Left ventricle myocardium superior (tissue), 1 donor: Measurements from ENCODE around the gene ZBTB20. TPM values are rescaled to one million over a fixed set of nuclear protein-coding genes. Genes with fewer than 3 reads are reported as not detected.
A peak's percentile ranks its signal among the peaks of the same experiment; 100 is the strongest.

Source experiments
- ATAC-seq: fragments of 200-7000 bp; cut with Tn5 transposase; one replicate; pipeline ENCODE4 v1.9.1; 2020; ENCODE audit warnings: mild to moderate bottlenecking, moderate library complexity
- DNase-seq: peaks from one replicate; pipeline ENCODE4 v3.0.0-alpha.2; 2020
- intact Hi-C: fragments of 100-400 bp; cut with micrococcal nuclease; formaldehyde crosslinking; loops from one replicate; pipeline ENCODE4 v1.11.0; 2022
- microRNA-seq: library from miRNA; unstranded; fragments of <30 nt; microRNA quantifications from one replicate; pipeline ENCODE4 v1.2.0, GENCODE V29; 2020; ENCODE audit warnings: borderline number of aligned reads
- total RNA-seq: library from RNA; stranded (reverse); fragmentation: NEBNext Ultra II Directional; extraction: Animal tissue kit (Norgen Biotek cat#: 25700); gene quantifications from one replicate; pipeline ENCODE4 v1.2.1, GENCODE V29; 2021
- donor health status: DM: no; HTN: yes; CAD: no; lungs with severe emphysema.

Gene ZBTB20
- total RNA-seq, 1 donor from 2014 or later = 57.5 TPM

DNA sequence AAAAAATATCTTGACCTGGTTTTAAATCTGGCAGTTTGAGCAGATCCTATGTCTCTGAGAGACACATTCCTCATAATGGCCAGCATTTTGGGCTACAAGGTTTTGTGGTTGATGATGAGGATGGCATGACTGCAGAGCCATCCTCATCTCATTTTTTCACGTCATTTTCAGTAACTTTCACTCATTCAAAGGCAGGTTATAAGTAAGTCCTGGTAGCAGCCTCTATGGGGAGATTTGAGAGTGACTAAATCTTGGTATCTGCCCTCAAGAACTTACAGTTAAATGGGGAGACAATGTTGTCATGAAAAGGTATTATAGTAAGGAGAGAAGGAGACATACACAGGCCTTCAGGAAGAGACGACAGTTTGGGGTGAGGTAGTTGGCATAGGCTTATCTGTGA, 838.7 kb downstream of the ZBTB20 start:
- intact Hi-C loops = no loop called here
- ATAC-seq = no peak
- DNase-seq = no peak

GRCh38 chr3:114307832-114308231, 839.3 kb downstream of the ZBTB20 start:
- intact Hi-C loops = no loop called here
- no peak for DNase-seq

DNA sequence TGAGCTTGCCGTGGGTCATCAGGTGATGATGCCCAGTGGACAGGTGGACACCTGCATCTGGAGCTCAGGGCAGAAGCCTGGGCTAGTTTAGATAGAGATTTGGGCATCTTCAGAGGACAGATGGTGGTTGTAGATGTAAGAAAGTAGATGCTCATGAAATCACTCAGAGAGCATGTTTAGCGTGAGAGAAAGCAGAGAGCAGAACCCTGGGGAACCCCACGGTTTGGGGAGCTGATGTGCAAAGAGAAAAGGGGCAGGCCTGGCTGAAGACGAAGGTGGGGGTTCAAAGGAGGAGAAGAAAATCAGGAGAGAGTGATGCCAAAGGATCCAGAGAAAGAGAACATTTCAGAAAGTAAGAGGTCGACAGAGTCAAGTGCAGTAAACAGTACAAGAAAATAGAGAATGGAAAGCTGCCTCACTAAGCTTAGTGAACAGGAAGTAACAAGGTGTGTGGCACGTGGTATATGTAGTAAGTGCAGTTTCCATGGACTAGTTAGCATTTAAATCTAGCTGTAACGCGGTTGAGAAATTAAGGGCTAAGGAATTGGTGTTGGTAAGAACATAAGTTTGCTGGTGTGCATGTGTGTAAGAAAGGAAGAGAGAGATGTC, 839.8 kb downstream of the ZBTB20 start:
- intact Hi-C loops = no loop called here
- ATAC-seq = no peak

More at GRCh38 chr3:114307832-114308231, 839.3 kb downstream of the ZBTB20 start:
- no peak for ATAC-seq

GRCh38 chr3:114299941-114300624, 847.0 kb downstream of the ZBTB20 start:
- ATAC-seq (no peak), DNase-seq (no peak)
- intact Hi-C loops = no loop called here

More for the DNA sequence above, 839.8 kb downstream of the ZBTB20 start:
- DNase-seq = no peak

GRCh38 chr3:114299421-114299820, 847.7 kb downstream of the ZBTB20 start:
- ATAC-seq (peak; percentile 22), DNase-seq (no peak)
- intact Hi-C loops = no loop called here

- DNase-seq = no peak
- intact Hi-C loops = no loop called here
- ATAC-seq = no peak
Measured at GRCh38 chr3:114295946-114296345, 851.1 kb downstream of the ZBTB20 start.

DNA sequence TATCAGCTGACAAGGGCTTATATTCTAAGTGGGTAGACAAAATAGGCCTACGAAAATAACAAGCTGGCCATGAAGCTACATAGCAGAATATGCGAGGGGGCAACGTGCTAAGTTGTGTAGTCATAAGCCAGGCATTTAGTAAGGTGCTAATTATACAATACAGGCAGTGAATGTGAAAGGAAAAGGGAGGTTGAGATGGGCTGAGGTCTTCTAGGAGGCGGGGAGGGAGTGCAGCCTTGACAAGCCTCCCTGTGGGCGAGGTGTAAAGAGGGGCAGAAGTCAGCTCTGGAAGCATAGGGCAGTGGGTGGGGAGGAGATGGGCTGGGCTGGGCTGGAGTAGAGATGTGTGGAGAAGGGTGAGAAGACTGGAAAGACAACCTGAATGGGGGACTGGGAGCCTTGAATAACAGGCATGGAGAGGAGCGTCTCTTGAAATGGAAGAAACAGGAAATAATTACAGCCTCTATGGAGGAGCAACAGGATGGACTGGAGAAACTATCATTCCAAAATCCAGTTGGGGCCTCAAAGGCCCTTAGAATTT, 852.1 kb downstream of the ZBTB20 start:
- ATAC-seq (no peak), DNase-seq (no peak)
- intact Hi-C loops = no loop called here

GRCh38 chr3:114293838-114294535, 853.1 kb downstream of the ZBTB20 start, which contains the start of gene TIGIT:
Gene TIGIT (plus strand): TSS chr3:114294028. CDS start chr3:114294062, 34 bp downstream.
- DNase-seq (no peak), ATAC-seq (no peak)
- intact Hi-C loops = no loop called here

GRCh38 chr3:114290911-114291901, 855.9 kb downstream of the ZBTB20 start:
- intact Hi-C loops = no loop called here
- DNase-seq = peak; percentile 67

GRCh38 chr3:114286266-114286665, 860.8 kb downstream of the ZBTB20 start:
- DNase-seq (no peak), ATAC-seq (no peak)
- intact Hi-C loops = no loop called here

More at GRCh38 chr3:114290911-114291901, 855.9 kb downstream of the ZBTB20 start:
- peak; percentile 50 for ATAC-seq

DNA sequence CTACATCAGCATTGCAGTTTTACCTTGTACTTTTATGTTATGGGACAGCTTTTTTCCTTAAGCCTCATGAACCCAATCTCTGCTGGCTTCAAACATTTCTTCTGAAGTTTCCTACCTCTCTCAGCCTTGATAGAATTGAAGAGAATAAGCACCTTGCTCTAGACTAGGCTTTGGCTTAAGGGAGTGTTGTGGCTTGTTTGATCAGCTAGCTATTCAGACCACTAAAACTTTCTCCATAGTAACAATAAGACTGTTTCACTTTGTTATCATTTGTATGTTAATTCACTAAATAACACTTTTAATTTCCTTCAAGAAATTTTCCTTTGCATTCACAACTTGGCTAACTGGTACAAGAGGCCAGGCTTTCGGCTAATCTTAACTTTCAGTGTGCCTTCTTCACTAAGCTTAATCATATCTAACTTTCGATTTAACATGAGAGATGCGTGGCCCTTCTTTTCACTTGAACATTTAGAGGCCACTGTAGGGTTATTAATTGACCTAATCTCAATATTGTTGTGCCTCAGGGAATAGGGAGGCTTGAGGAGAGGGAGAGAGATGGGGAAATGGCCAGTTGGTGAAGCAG, 861.3 kb downstream of the ZBTB20 start:
- ATAC-seq = no peak
- intact Hi-C loops = no loop called here
- DNase-seq = no peak

DNA sequence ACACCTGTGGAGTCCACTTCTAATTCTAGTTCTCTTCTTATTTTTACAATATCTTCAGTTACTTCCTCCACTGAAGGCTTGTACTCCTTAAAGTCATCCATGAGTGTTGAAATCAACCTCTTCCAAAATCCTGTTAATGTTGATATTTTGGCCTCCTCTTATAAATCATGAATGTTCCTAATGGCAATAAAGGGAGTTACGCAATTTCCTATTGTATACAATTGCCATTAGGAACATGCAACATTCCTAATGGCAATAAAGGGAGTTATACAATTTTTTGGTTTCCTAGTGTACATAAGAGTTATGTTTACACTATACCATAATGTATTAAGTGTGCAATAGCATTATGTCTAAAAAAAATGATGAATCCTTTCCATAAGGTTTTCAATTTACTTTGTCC, 862.4 kb downstream of the ZBTB20 start:
- intact Hi-C loops = no loop called here
- no peak for DNase-seq
- no peak for ATAC-seq

Small RNA genes within 50 kb of the gene (microRNA-seq; reads per million reads assigned to microRNA genes)
- not detected for gene MIR4796
